GM12801 (cell line): ENCODE measurements around the gene PAQR3.

ENCODE experiments used
- CTCF ChIP-seq: IDR thresholded peaks from one replicate; pipeline ENCODE4 v1.5.1; 2011; ENCODE audit warnings: control low read depth; ENCODE audit not compliant: insufficient read length; ENCODE audit errors: extremely low read depth

Gene PAQR3

GRCh38 chr4:78960926-78961325, 21.7 kb upstream of the PAQR3 start:
- TF ChIP-seq CTCF, result no peak

GRCh38 chr4:78956975-78957374, 17.7 kb upstream of the PAQR3 start:
- no peak for TF ChIP-seq CTCF

GRCh38 chr4:78953769-78954666, 14.8 kb upstream of the PAQR3 start:
- TF ChIP-seq CTCF, result no peak

- TF ChIP-seq CTCF, result no peak
Measured at GRCh38 chr4:78953231-78953630, 14.0 kb upstream of the PAQR3 start.

GRCh38 chr4:78951862-78952472, 12.7 kb upstream of the PAQR3 start:
- TF ChIP-seq CTCF, result no peak

- TF ChIP-seq CTCF, result no peak
Measured at GRCh38 chr4:78949735-78950134, 10.5 kb upstream of the PAQR3 start.

- no peak for TF ChIP-seq CTCF
Measured at GRCh38 chr4:78945651-78946179, 6.5 kb upstream of the PAQR3 start.
